NCI-H2196 treated with DMSO at 0.1 percent for 48 hours (cell line): ENCODE measurements around the gene NAXE.
"Not testable (repeated sequence)": the region's sequence is repeated elsewhere in the genome, so short reads cannot be mapped to it uniquely, and the experiment has no call there.

ENCODE experiments used
- DNase-seq: peaks from one replicate; lab custom pipeline; 2025; ENCODE audit not compliant: unreplicated experiment; lab: John Stamatoyannopoulos, UW

The NAXE gene

GRCh38 chr1:156591432-156592157 lies at the start of gene NAXE:
Gene NAXE (plus strand): TSS chr1:156591776. CDS start chr1:156591805, 29 bp downstream.
- DNase-seq: peak; percentile 50

GRCh38 chr1:156543066-156543465 lies 48.5 kb upstream of the NAXE start:
- no peak for DNase-seq

DNA sequence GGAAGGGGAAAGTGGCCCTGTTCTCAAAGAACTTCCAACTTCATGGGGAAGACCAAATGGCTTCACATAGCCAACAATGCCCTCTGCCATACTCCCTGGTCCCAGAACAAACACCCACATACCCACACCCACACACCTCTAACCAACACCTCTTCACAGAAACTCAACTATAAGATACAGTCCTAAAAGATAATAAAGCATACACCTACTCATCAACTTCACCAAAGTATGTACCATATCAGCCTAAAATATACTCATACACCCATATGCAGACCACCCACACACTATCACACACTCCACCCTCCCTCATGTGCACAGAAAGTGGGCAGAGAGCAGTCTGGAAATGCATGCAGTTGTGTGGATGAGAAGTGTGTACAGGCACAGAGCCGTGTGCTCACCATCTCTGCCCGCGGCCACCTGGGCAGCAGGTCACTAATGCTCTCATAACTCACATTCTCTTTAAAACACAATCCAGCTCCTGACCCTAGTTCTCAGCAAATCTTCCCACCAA lies 46.9 kb upstream of the NAXE start:
- no peak for DNase-seq

- DNase-seq: no peak
These were observed 45.3 kb upstream of the NAXE start for GRCh38 chr1:156546267-156546666.

DNA sequence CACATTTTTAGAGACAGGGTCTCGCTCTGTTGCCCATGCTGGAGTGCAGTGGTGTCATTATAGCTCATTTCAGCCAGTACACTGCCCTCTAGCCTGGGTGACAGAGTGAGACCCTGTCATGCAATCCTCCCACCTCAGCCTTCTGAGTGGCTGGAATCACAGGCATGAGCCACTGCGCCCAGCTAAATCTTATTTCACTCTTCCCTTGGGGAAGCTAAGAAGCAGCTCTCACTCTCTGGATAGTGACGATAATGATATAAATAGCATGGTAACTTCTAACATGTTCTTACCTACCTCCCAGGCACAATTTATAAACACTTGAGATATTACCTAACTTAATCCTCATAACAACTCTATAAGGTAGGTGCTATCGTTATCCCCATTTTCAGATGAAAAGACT lies 44.1 kb upstream of the NAXE start:
- no peak for DNase-seq

GRCh38 chr1:156547982-156548381 lies 43.6 kb upstream of the NAXE start:
- no peak for DNase-seq

DNA sequence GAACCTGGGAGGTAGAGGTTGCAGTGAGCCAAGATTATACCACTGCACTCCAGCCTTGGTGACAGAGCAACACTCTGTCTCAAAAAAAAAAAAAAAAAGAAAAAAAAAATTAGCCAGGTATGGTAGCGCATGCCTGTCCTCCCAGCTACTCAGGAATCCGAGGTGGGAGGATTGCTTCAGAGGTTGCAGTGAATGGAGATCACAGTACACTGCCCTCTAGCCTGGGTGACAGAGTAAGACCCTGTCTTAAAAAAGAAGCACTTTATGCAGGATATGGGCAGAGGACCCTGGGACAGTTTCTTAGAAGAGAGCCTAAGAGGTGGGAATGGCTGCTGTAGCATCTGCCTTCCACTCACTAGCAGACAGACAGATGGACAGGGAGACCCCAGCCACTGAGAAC lies 42.2 kb upstream of the NAXE start:
- DNase-seq: no peak

GRCh38 chr1:156549831-156550230 lies 41.7 kb upstream of the NAXE start:
- no peak for DNase-seq

DNA sequence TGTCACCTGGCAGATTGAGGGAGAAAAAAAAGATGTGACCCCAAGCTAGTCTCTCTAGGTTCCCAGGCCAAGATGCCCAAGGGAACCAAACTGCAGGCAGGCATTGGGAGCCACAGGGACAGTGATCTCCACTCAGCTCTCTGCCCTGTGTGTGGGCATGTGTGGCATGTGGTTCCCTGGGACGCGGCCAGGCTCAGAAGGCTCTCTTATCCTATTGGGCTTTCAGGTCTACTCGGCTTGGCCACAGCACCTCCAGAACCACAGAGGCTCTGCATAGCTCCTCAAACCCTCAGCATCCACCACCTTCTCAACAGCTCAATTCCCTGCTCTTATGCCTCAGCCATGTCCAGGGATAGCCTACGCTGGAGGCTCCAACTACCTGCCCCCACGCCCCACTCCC lies 41.2 kb upstream of the NAXE start:
- DNase-seq: no peak

DNA sequence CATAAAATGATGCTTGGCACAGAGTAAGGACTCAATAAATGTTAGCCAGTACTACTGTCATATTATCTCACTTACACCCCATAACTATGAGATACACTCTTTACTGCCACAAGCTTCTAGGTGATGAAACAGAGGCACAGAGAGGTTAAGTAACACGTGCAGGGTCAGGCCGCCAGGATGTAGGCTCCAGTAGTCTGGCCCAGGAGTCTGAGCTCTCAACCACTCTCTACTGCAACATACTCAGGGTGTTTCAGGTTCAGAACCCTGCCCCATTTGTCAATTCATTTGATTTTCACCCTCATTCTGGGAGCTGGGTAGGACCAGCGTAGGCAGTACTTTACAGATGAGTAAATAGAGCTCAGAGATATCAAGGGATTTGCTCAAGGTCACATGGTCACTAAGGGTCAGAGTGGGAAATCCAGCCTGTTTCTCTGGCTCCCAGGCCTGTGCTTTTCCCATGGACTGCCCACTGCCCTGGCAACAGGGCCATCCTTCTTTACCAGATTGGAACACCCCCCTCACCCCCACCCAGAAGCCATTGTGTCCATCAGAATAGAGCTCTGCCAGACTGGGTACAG lies 40.4 kb upstream of the NAXE start:
- no peak for DNase-seq

DNA sequence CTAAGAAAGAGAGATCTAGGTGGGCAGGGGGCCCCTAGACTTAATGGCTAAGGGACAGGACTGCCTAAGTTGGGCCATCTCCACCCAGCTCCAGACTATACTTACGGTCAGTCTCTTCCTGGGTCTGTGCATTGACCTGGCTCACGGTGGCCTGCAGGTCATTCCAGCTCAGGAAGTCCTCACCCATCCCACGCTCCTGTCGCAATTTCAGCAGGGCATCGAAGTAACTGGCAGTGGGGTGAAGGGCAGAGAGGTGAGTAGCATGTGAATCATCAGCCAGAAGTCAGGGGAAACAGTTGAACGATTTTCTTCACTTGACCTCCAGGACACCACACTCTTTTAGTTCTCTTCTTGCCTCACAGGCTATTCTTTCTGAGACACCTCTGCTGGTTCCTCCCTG lies 39.7 kb upstream of the NAXE start:
- DNase-seq: no peak

DNA sequence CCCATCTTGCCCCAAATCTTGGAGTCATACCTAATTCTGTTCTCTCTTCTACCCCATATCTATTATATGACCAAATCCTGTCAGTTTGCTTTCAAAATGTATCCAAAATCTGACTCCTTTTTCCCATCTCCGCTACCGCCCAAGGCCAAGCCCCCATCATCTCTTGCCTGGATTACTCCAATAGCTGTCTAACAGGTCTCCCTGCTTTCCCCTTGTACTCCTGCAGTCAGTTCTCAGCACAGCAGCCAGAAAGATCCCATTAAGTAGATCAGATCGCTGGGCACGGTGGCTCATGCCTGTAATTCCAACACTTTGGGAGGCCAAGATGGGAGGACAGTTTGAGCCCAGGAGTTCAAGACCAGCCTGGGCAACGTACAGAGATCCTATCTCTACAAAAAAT lies 39.1 kb upstream of the NAXE start:
- DNase-seq: no peak

- DNase-seq: not testable (repeated sequence)
These were observed 38.6 kb upstream of the NAXE start for GRCh38 chr1:156552937-156553336.

DNA sequence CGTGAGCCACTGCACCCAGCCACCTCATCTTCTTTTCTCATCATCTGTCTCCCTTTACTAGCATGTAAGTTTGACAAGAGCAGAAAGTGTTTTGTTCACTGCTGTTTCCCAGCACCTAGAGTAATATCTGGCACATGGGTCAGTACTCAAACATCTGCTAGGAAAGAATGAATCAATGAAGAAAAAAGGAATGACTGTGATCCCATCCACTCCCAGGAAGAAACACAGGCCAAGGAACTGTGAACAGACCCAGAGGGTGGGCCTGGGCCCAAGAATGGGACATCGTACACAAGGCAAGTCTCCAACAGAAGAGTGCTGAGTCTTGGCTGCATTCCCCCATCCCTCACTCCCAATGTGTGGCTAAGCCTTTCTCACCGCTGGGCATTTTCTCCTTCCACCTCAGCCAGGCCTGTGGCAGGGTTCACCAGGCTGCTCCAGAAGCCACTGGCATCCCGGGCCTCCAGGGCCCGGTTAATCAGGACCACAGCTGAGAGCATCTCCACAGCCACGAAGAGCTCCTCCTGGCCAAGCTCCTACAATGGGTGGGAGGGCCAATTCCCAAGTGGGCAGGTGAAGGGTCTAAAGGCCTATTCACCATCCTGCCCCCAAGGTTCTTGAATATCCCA lies 37.6 kb upstream of the NAXE start:
- no peak for DNase-seq

DNA sequence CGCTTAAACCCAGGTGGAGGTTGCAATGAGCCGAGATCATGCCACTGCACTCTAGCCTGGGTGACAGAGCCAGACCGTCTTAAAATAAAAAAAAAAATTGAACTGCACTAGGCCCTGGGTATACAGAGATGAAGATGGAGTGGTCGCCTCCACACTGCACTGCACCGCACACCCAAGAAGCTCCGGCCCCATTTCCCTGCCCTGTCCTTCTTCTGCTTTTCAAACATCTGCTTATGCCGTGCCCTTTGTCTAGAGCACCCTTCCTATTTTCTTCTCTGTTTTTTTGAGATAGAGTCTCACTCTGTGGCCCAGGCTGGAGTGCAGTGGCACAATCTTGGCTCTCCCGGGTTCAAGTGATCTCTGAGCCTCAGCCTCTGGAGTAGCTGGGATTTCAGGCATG lies 36.6 kb upstream of the NAXE start:
- DNase-seq: no peak

GRCh38 chr1:156555715-156556114 lies 35.9 kb upstream of the NAXE start:
- no peak for DNase-seq

DNA sequence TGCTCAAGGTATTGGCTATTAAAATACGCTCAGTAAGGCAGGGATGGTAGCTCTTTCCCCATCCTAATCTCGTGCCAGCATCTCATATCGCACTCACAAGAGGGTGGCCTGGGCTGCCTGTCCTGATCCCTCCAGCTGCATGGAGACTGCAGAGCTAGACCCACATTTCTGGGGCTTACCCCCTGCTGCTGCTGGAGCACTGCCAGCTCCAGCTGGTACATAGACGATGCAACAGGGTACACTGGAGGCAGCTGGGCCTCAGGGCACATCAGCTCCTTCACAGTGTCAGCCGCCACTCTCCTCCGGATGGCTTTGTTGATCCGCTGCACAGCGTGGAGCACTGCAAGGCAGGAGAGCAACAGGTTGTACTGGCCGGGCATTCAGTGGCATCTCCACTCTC lies 35.2 kb upstream of the NAXE start:
- DNase-seq: no peak

GRCh38 chr1:156559086-156559796 lies 32.3 kb upstream of the NAXE start:
- DNase-seq: no peak

GRCh38 chr1:156559797-156560385 lies 31.7 kb upstream of the NAXE start:
- DNase-seq: no peak

GRCh38 chr1:156560585-156561163 lies 30.9 kb upstream of the NAXE start:
- no peak for DNase-seq

GRCh38 chr1:156565519-156565918 lies 26.1 kb upstream of the NAXE start:
- DNase-seq: no peak
